NCI-H524 treated with DMSO at 0.1 percent for 48 hours (cell line): ENCODE results near the gene UBE2D3.

Experiments used
- DNase-seq: peaks from one replicate; lab custom pipeline; 2025; lab: John Stamatoyannopoulos, UW

The UBE2D3 gene

DNA sequence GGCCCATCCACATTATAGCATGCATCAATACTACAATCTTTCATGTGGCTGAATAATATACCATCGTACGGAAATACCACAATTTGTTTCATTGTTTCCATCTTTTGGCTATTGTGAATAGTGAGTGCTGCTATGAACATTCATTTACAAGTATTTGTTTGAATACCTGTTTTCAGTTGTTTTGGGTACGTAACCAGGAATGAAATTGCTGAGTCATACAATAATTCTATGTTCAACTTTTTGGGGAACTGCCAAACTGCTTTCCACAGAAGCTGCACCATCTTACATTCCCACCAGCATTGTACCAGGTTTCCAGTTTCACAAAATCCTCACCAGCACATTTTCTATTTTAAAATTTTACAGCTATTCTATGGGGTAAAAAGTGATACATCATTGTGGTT lies 38.0 kb downstream of the UBE2D3 start:
- no peak for DNase-seq

DNA sequence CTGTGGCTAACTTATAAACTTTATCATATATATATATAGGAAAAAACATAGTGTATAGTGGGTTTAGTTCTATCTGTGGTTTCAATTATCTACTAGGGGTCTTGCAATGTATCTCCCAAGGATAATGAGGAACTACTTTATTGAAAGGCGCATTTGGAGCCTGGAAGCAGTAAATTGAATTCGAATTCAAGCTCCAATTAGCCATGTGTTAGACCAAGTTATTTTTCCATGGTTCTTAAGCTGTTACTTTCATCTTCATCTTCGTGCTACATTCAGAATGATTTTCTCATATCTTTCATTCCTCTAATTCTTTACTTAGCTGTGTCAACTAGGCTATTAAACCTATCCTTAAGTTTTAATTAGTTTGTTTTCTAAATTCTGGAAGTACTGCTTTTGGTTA lies 39.4 kb downstream of the UBE2D3 start:
- DNase-seq = no peak

DNA sequence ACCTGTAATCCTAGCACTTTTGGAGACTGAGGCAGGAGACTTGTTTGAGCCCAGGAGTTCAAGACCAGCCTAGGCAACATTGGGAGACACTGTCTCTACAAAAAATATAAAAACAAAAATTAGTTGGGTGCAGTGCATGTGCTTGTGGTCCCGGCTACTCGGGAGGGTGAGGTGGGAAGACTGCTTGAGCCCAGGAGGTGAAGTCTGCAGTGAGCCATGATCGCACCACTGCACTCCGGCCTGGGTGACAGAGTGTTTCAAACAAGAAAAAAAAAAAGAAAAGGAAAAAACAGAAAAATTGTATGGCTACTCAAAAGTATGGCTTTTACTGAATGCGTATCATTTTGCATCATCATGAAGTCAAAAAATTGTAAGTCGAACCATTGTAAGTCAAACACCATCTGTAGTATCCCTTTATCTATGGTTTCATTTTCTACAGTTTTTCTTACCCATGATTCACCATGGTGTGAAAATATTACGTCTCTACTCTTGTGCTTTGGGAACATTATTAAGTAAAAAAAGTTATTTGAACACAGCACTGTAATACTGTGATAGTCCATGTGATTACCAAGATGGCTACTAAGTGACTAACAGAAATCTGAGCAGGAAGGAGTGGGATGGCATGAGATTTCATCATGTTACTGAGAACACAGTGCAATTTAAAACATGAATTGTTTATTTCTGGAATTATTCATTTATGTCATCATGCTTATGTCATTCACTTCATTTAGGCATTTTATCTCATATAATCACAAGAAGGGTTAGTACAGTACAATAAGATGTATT lies 40.1 kb downstream of the UBE2D3 start:
- no peak for DNase-seq

DNA sequence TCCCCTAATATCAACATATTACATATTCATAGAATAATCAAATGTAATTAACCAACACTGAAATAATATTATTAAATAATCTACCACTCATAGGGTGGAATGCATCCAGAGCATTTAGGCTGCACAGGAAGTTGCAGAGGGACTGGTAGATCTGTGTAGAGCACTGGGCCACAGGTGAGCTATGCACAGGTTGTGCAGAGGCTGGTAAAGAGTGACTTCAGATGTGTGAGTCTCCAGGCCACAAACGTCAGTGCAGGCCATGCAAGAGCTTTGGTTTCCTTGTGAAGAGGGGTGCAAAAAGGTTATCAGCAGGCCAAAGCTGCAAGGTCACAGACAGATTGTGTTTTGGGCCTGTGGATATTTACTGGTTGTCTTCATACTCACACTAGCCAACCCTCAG lies 41.1 kb downstream of the UBE2D3 start:
- no peak for DNase-seq

DNA sequence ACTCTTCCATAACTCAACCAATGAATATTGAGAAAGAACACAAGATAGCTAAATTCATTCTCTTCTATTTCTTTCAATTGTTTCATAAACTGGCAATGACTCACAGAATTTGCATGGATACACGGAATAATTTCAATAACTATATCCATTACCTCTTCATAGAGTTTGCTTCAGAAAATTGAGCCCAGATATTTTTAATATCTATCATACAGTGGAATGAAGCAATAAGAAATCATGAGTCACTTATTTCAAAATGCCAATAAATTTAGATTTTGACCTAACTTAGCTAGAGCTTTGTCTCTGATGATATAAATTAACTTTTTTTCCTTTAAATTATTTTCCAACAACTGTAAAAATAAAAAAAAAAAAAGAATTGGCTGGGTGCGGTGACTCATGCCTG lies 44.3 kb downstream of the UBE2D3 start:
- DNase-seq = no peak

DNA sequence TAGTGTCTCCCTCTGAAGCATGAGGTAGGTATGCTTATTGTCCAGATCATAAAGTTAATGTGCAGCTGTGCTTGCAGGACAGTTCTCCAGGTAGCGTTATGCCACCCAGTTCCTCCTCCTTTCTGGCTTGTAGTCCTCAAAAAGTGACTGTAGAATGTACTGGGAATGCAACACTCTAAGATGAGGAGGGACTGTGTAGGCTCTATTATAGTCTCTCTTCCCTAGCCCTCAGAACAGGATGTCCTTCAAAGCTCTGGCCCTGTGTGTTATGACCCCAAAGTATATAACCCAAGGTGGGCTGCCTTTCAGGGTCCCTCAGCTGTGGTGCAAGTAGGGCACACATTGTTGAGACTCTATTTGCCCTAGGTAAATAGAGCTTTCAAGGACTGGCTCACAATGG lies 45.8 kb downstream of the UBE2D3 start:
- no peak for DNase-seq

DNA sequence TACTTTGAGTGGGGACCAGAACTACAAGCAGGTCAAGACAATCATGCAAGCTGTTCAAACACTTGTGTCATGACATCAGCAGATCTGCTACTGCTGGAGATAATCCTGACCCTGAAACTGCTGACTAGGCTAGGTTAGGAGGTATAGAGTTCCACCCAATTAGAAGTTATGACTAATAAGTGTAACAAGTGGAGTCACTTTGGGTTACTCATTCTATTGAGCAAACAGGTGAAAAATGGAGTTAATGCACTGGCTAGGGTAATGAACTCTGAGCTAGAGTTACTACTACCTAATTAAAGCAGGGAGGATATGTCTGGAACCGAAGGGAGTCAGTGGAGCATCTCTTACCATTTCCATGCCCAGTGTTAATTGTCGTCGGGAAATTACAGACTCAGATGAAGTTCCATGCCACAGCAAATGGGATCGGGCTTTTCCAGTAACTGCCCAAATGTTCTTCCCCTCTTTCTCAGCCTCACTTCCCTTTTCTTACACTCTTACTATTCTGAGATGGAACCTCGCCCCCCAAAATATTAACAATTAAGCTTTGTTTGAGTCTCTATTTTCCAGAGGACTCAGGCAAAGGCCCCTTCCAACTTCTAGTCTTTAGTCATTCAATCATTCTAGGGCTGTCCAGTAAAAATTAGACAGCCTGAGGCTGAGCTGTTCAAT lies 46.7 kb downstream of the UBE2D3 start:
- no peak for DNase-seq

DNA sequence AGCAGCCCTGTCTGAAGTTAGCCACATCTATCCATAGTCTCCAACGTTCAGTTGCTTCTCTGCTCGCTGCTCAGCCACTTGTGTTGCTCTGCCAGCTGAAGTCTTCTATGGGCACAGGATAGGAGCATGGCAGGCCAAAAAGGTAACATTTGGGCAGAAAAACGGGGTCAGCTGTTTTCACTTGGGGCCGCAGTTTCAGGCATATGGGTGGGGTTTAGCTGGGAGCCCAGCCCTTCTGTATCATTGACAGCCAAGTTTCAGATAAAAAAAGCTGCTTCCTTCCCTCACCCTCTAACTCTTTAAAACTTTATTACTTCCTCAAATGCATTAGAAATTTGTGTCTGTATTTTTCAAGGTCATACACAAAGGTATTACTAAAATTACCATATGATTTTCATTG lies 48.1 kb downstream of the UBE2D3 start:
- no peak for DNase-seq

DNA sequence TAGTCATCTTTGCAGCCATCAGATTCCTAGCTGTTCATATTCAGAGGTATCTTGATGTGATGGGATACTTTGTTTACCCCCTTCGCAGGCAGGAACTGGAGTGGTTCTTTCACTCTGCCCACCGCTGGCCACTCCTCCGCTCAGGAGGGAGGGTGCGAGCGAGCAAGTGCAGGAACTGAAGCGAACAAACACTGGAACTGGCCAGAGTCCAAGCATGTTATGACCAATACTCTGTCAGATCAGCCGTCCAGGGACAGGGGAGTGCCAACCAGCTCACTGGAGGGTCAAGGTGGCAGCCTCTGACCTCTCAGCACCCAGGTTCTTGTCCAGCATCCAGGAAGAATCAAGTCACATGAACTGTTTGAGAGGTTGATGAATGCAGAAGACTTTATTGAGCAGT lies 48.6 kb downstream of the UBE2D3 start:
- DNase-seq = no peak

DNA sequence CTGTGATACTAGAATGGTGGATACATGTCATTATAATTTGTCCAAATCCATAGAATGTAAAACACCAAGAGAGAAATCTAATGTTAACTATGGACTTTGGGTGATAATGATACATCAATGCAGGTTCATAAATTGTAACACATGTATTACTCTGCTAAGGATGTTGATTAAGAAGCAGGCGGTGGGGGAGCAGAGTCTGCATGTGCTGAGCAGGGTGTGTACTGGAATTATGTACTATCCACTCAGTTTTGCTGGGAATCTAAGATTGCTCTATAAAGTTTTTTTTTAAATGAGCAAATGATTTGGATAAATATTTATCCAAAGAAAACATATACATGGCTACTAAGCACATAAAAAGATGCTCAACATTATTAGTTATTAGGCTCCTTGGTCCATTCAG lies 51.5 kb downstream of the UBE2D3 start:
- DNase-seq = no peak

DNA sequence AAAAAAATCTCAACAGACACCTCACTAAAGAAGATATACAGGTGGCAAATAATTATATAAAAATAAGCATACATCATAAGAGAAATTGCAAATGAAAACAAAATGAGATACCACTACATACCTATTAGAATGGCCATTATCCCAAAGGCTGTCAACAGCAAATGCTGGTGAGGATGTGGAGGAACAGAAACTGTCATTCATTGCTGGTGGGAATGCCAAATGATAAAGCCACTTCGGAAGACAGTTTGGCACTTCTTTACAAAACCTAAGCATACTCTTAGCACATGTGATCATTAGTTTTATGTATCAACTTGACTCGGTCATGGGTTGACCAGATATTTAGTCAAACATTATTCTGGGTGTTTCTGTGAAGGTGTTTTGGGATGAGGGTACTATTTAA lies 53.1 kb downstream of the UBE2D3 start:
- DNase-seq = no peak

DNA sequence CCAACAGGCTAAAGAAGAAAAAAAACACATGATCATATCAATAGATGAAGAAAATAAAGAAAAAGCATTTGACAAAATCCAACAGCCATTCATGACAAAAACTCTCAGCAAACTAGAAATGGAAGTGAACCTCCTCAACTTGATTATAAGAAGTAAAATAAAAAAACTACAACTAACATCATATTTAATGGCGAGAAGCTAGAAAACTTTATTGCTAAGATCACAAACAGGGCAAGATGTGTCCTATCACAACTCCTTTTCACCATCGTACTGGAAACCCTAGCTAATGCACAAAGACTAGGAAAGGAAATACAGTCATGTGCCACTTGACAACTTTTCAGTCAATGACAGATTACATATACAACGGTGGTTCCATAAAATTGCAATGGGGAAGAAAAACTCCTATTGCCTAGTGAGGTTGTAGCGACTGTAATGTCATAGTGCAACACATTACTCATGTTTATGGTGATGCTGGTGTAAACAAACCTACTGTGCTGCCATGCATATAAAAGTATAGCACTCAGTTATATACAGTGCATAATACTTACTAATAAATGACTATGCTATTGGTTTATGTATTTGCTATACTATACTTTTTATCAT lies 54.5 kb downstream of the UBE2D3 start:
- no peak for DNase-seq

DNA sequence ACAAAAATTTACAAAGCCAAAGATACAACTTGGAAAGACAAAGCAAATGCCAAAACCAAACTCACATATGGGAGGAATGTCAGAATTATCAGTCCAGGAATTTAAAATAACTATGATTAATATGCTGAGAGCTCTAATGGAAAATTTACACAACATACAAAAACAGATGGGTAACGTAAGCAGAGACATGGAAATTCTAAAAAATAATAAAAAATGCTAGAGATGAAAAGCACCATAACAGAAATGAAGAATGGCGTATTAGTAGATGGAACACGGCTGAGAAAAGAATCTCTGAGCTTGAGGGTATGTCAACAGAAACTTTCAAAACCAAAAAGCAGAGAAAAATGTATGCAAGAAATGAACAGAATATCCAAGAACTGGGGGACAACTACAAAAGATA lies 62.5 kb downstream of the UBE2D3 start:
- no peak for DNase-seq

DNA sequence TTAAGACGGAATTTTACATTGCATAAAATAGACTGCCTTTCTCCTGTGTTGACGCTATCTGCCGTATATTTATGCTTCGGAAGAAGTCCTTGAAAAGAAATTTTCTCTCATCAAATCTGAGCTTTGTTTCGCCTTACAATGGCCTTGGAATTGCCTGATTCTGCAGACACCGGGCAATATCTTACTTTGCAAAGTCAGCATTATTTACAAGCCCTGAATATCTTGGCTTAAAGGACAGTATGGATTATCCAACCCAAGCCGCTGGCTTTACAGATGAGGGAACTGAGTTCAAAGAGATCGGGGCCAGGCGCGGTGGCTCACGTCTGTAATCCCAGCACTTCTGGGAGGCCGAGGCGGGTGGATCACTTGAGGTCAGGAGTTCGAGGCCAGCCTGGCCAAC lies 65.4 kb downstream of the UBE2D3 start:
- no peak for DNase-seq

DNA sequence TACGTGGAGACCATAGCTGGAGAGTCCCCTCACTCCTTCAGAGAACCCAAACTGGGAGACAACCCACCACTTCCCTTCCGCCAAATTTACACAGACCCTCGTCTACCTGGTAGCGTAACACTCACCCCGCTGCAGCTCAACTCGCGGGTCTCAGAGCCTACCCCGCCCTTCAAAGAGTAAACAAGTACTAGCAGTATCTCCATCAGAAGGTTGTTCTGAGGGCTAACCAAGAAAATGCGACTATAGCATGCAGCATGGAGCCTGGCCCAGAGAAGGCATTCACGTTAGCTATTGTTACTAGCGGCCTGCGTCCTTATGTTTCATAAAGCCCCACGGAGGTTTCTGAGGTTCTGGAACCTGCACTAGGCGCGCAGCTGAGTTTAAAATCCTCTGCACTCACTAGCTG lies 66.1 kb downstream of the UBE2D3 start:
- no peak for DNase-seq

DNA sequence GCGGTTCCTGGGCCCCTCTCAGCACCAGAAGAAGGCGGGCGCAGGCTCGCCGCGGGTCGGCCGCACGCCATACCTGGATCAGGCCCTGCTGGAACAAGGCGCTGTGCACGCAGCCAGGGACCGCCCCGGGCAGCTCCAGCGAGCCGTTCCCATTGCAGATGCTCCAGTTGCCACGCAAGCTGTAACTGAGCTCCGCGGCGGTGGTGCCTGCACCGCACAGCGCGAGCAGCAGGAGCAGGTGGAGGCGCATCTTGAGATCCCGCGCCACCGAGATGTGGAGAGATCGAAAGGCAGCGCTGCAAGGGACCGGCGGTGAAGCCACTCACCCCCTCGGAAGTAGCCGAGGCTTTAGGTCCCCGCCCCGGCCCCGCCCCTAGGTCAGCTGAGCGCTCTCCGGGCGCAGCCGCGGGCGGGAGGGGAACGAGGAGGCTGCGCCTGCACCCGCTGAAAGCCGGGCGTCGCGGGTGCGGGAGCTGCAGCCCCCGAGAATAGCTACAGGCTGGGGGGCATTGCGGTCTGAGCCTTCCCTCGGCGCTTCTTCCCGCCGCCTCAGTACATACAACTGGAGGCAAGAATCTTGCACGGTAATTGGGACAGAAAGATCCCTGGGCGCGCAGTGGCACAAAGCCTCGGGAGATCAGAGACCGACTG lies 66.6 kb downstream of the UBE2D3 start, which contains the start of gene MANBA:
Gene MANBA (minus strand): TSS at position 324 of the 651 bp plus-strand sequence. CDS start 74 bp downstream, at position 250.
- DNase-seq = peak; percentile 15

DNA sequence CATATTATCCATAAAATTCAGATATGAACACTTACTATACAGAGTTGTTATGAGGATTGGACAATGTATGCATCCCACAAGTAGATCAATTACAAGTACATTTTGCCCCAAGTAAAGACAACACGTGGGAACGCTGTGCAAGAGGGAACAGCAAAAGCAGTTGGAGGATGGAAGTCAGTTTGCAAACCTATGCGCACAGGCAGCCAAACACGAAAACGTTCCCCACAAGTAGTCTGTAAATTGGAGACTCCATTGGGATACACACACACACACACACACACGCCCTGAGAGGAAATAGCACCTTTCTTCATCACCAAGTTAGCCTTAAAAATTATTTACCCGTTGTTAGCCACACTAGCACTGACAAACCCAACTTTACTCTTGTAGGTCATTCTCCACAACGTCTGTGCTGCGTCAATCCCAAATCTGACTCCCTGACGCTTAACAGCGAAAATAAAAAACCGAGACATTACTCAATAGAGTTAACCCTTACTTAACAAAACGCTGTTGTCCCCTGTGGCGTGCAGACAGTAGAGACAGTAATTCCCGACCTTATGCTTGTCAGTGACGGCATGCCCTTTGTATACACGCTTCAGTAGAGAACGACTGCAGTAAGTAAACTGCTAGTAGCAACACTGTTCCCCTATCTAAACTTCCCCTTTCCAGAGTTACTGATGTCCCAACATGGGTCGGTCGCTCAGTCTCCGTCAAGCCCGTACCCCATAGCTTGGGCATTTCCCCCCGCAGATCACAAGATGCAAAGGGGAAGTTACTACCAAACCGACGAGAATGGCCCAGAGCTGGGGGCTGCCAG lies 67.3 kb downstream of the UBE2D3 start:
- no peak for DNase-seq

DNA sequence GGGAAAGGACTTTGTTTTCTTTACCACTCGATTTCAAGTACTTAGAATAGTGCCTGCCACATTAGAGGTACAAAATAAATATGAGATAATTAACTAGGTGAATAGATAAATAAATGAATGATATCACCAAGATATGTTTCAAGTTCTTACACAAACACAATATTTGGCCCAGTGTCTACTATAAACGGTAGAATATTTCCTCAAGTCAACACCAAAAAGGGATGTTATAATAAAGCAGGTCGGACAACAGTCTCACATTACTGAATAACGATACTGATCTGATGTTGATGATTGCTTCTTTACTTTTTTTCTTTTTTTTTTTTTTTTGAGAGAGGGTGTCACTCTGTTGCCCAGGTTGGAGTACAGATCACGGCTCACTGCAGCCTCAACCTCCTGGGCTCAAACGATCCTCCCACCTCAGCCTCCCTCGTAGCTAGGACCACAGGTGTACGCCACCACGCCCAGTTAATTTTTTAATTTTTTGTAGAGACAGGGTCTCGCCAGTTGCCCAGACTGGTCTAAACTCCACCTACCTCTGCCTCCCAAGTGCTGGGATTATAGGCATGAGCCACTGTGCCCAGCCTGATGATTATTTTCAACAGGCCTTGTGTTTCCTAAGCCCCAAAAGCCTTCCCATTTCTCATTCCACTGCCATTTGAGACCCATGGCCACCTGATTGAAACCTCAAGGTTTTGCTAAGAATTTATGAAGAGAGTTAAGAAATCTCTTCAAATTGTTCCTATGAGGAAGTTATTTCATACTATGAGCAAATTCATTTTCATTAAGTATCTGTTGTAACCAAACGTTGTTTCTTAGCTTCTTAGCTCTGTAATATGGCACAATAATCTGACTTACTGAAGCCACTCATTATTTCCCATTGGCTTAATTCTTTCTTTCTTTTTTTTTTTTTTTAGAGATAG lies 68.8 kb downstream of the UBE2D3 start:
- no peak for DNase-seq

DNA sequence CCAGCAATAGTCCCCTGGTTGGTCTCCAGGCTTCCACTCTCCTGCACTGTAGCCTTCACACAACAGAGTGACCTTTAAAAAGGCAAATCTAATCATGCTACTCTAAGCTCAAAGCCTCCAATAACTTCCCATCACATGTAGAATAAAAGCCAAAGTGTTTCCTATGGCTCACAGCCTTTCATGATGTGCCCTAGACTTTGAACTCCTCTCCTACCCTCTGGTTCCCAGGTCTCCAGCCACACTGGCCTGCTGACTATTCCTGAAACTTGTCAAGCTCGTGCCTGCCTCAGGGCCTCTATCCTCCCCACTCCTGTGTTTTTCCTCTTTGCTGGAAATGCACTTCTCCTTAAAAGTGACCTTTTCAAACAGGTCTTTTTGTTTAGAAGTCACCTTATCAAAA lies 69.7 kb downstream of the UBE2D3 start:
- no peak for DNase-seq

DNA sequence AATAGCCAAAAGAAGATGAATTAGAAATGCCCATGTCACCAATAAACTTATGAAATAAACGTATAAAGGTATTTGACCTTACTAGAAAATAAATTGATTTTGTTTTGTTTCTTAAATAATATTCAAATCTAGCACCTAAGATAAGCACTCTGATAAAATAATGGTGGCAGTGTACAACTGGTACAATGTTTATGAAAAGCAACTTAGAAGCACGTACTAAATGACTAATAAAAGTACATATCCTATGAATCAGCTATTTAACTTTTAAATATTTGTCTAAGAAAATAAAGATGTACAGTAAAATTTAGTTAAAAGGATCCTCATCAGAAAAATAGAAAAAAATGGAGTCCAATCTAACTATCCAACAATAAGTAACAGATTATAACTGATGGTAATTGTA lies 73.3 kb downstream of the UBE2D3 start:
- no peak for DNase-seq

DNA sequence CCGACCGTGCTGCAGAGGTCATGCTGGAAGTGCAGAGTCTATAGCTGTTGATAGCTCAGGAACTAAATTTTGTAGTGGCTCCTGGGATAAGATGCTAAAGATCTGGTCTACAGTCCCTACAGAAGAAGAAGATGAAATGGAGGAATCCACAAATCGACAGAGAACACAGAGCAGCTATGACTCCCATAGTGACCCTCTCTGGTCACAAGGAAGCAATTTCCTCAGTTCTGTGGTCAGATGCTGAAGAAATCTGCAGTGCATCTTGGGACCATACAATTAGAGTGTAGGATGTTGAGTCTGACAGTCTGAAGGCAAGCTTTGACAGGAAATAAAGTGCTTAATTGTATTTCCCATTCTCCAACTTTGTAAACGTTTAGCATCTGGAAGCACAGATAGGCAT lies 75.4 kb downstream of the UBE2D3 start:
- DNase-seq = no peak
